GM18505 (cell line): ENCODE measurements around the gene ITPR3.
A peak's percentile ranks its signal among the peaks of the same experiment; 100 is the strongest.
"Not testable (repeated sequence)": the region's sequence is repeated elsewhere in the genome, so short reads cannot be mapped to it uniquely, and the experiment has no call there.

Experiments used
- ATAC-seq: cut with Tn5 transposase; IDR thresholded peaks from one replicate; pipeline ENCODE4 v1.9.1; 2021; ENCODE audit not compliant: unreplicated experiment
- POLR2A ChIP-seq: IDR thresholded peaks from 4 replicates; pipeline ENCODE4 v1.6.1; 2011; ENCODE audit warnings: borderline replicate concordance; ENCODE audit not compliant: insufficient read depth, insufficient read length; ENCODE audit errors: extremely low read depth

The ITPR3 gene

DNA sequence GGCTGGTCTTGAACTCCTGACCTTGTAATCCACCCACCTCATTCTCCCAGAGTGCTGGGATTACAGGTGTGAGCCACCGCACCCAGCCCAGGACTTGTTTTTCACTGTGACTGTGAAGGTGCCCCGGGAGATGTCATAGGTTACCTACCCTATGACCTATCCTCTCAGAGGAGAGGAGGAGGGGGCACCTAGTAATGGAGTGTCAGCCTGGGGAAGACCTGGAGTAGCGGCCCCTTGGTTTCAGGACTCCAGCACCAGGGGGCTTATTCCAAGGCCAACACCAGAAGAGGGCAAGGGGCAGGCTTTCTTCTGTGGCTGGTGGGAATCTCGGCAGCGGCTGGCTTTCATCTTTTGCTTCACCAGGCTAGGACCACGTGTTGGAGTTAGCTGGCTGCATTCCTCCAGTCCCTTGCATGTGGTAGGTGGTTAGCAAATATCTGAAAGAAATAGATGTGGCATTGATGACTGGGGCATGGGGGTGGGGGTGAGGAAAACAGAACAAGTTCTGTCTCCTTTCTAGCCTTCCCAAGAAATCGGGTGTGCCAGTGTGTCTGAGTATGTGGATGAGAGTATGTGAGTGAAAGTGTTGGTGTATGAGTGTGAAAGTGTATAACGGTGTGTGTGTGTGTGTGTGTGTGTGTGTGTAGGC lies 7.9 kb upstream of the ITPR3 start:
- ATAC-seq = no peak
- no peak for TF ChIP-seq POLR2A

DNA sequence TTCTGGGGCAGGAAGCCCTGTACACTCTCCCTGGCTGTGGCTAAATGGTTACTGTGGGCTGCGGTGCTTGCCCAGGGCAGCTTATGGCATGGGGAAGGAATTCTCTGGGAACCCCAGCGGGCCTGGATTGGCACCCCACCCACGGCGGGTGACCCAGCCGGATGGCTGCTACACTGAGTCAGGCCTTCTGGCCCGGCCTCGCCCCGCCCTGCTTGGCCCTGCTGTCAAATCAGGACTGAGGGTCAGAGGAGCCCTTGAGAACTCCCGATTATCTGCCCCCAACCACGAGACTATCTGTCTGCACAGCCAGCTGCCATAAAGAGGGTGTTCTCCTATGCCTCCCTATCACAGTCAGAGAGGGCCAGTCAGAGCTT lies 7.3 kb upstream of the ITPR3 start:
- TF ChIP-seq POLR2A = no peak

DNA sequence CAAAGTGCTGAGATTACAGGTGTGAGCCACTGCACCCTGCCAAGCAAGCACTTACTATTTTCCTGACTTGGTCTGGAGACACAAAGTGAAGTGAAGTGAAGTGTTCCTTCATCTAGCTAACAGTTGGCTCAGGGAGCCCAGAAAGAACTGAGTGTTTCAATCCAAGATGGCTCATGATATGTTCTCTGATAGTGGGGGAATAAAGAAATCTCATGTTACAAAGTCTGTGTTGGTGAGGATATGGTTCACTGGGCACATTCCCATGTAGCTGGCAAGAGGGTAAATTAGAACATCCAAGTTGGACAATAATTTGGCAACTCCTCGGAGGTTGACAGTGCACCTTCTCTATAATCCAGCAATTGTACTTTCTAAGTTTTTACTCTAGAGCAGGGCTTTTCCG lies 5.0 kb upstream of the ITPR3 start:
- no peak for TF ChIP-seq POLR2A
- ATAC-seq = no peak

More for the DNA sequence above, 7.3 kb upstream of the ITPR3 start:
- no peak for ATAC-seq

DNA sequence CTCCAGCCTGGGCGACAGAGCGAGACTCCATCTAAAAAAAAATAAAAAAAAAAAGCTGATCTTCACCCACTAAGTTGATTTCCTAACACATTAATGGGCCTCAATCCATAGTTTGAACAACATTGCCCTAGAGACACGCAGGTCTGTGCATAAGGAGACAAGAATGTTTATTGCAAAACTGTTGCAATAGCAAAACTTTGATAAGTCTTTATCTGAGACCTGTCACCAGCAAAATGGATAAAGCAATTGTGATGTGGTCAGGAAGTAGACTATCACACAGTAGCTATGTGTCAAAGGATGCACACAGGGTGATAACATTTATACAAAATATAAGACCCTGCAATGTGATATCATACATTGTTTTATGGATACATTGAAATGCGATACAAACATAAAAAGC lies 4.2 kb upstream of the ITPR3 start:
- TF ChIP-seq POLR2A = no peak
- no peak for ATAC-seq

DNA sequence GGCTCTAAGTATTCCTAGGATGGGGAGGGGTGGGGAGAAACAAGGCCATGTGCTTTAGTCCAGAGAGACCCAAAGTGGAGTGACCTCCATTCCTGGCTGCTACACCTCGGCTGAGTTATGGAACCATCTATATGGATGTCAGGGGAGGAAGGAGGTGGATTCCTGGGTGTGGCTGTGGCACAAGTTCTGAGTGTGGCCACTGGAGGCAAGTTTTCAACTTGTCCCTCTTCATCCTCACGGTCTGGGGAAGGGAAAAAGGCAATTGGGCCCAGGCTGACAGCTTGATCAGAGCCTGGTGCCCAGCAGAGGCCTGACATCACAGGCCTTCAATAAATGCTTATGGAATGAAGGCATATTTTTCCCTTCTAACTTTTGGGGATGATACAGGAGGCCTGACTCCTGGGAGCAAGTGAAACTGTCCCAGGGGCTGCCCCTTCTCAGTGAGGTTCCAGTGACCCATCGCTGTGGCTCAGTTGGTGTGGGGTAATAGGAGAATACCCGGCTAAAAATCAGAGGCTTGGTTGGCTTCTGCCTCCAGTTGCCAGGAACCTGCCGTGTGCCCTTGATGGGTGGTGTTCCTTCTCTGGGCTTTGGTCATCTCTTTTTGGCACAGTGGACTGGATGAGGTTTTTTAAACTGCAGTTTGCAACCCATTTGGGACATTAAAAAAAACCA lies 1.8 kb upstream of the ITPR3 start:
- TF ChIP-seq POLR2A = no peak
- ATAC-seq = no peak

DNA sequence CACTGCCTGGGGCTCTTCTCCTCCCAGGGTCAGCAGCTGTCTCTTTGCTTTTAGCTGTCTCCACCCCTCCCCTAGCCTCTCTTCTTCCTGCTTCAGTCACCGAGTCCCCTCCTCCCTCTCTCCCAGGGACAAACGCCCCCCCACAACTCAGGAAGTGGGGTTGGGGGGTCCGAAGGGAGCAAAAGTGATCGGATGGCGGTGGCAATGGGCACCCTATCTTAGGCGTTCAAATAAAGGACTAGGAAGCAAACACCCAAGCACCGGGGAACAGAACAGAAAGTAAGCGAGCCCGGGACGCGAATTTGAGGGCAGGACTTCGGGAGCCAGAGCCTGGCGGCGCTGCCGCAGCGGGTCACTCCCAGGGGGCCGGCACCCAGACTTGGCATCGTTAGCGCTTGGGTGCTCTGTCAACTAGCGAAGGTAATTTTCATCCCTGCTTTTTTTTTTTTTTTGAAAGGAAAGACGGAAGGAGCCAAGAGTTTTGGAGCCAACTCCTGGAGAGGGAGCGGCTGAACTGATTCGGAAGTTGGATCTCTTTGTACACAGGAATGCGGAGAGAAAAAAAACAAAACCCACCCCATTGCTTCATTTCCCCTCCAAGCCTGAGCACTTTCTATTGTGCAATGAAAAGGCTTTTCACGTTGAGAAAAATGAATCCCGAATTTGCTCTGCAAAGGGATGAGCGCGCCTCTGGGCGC lies 815 bp upstream of the ITPR3 start:
- TF ChIP-seq POLR2A = no peak
- no peak for ATAC-seq

DNA sequence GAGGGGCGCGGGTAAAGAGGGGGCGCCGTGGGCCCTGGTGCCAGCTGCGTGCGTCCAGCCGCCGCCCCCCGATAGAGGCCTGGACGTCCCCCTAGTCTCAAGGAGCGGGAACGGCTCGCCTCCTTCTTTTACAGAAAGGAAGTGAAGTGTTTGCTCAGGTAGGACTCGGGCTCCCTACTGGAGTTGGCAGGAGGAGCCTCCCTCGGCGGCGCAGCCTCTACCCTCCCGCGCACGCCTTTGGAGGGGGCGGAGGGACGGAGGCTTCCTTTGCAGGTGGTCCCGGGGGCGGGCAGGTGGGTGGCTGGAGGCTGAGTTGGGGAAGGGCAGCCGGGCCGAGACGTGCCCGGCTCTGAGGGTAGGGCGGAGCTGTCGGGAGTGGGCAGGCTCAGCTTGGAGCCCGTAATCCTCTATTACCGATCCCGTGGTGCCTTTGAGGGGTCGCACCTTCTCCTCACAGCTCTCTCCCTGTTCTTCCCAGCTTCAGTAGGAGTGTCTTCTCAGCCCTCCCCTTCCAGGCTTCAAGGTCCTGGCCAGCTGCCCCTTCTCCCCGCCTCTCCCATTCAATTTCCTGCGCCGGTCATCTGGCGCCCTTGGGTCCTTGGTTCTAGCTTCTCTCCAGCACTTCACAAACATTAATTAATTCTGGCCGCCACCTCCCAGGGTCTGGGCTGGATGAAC lies 728 bp downstream of the ITPR3 start:
- ATAC-seq = peak; percentile 18
- TF ChIP-seq POLR2A = no peak

DNA sequence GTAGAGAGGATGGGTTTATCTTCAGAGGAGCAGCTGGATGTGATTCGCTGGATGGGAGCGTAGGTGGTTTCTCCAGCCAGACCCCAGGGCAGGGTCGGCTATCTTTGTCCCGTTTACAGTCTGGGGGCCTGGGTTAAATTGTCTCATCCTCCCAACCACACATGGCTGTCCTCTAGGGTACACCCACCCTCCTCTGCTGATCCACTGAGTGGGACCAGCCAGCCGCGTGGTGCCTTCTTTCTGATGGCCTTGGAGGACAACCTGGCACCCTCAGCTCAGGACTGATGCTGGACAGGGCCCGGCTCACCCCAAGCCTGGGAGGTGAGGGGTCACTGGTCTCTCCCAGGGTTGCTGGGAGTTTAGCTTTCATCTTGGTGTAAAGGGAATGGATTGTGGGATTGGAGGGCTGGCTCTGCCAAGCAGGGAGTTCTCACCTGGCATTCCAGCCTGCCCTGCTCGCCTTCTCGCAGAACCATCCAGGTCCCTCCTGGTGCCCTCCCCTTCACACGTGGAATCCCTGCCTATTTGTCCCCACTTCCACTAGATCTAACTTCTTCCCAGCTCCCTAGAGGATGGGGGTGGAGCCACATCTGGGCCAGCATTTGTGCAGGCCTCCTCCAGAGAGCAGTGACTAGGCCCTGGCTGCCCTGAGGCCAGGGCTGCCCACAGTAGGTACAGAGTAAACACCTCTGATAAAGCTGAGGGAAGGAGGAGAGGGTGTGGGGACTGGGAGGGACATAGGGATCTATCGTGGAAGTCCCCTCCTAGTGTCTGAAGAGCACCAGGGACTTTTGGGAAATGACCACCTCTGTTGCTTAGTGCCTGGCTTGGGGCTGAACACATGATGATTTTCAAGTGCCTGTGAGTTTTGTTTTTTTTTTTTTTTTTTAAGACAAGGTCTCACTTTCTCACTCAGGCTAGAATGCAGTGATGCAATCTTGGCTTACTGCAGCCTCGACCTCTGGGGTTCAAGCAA lies 1.6 kb downstream of the ITPR3 start:
- no peak for TF ChIP-seq POLR2A

DNA sequence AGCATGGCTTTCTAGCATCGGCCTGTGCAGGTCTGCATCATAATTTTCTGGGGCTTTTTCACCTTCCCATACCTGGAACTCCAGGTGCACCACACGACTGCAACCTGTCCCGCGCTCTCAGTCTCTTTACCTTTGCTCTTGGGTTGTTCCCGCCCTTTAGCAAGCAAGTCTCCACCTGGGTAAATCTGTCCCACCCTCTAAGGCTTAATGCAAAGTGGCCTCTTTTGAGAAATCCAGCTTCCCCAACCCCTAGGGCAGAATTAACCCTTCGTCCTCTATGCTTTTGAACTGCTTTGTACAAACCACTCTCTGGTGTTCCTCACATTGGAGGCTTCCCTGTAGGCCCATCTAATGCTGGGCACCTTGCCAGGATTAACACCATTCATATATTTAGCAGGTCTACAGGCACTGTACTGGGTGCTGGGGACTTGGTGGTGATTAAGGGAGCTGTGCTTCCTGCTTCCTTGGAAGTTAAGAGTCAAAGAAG lies 2.8 kb downstream of the ITPR3 start:
- TF ChIP-seq POLR2A = no peak
- no peak for ATAC-seq

More for the DNA sequence above, 1.6 kb downstream of the ITPR3 start:
- ATAC-seq = no peak

DNA sequence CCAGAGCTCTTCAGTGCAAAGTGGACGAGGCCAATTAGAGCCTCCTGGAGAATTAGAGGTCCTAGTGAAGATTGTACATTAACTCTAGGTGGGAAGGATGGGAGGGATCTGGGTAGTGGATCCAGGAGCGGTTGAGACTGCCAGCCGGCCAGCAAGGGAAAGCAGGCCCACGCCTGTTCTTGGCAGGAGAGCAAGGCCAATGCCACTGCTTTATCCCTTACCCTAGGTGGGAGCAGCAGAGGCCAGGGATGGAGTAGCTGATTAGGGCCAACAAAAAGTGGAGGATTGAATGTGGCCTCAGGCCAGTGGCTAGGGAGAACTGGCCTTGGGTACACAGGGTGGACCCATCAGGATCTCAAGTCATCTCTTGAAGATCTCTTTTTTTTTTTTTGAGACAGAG lies 3.7 kb downstream of the ITPR3 start:
- ATAC-seq = no peak
- TF ChIP-seq POLR2A = no peak

DNA sequence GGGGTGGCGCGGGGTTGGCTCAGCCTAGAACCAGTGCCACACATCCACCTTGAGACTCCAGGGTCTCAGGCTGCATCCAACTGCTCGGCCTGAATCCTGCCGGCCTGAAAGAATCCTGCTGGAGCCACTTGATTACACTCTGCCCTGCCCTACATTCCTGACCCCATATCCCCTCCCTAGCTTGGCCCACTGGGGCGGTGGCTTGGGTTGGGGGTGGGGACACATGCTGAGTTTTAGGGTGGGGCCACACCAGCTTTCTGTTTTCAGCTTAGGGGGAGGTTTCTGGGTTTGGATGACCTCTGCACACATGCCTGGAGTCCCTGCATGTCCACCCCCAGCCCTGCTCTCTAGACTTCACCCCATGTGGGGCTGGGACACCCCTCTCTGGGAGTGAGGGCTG lies 6.8 kb downstream of the ITPR3 start:
- ATAC-seq = no peak
- no peak for TF ChIP-seq POLR2A

DNA sequence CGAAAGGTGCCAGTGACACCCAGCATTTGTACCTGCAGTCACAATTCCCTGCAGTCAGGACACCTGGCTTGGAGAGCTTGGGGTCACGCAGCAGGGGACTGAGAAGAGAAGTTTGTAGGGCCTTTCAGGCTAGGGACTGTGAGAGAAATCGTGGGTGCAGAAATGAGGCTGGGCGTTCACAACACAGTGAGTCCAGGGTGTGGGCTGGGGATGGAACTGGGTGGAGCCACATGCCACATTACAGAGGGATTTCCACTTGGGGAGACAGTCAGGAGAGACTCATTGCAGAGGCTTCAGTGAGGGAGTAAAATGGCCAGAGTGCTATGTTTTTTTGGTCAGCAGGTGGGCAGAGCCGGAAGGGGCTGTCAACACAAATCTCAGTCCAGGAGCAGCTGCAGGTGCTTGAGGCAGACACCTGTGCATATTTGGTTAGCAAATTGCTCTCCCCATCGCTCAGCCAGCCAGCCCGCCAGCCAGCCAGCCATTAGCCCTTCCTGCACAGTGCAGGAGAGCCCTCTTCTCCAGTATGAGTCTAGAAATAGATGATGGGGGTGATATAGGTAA lies 7.4 kb downstream of the ITPR3 start:
- no peak for TF ChIP-seq POLR2A
- no peak for ATAC-seq

DNA sequence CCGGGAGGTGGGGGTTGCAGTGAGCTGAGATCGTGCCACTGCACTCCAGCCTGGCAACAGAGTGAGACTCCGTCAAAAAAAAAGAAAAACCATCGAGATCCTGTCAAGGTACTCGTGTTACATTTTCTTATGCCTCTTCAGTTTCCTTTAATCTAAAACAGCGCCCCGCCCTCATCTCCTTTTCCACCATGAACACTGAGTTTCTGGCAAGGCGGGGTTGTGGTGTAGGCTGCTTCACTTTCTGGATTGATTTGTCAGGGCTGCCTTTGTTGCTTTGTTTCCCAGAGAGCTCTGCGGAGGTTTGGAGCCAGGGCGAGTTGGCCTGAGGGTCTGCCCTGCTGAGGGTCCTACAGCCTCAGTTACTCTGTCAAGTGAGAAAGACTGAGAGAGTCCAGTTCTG lies 8.9 kb downstream of the ITPR3 start:
- no peak for ATAC-seq
- no peak for TF ChIP-seq POLR2A

DNA sequence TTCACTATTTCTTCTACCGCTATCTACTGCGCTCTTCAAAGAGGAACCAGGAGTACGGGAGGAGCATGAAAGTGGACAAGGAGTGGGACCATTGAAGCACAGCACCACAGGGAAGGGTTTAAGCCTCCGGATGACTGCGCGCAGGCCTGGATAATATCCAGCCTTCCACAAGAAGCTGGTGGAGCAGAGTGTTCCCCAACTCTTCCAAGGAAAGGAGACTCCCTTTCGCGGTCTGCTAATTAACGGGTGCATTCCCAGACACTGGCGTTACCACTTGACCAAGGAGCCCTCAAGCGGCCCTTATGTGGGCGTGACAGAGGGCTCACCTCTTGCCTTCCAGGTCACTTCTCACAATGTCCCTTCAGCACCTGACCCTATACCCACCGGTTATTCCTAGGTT lies 10.4 kb downstream of the ITPR3 start:
- not testable (repeated sequence) for ATAC-seq
